GM12878 (cell line): Measurements from ENCODE around the gene ZNF625. TPM values are rescaled to one million over a fixed set of nuclear protein-coding genes. Genes with fewer than 3 reads are reported as not detected.

Experiments used
- ATAC-seq: fragments of 200-7000 bp; cut with Tn5 transposase; 3 replicates; pipeline ENCODE4 v1.9.1; 2020; ENCODE audit warnings: mild to moderate bottlenecking, moderate library complexity
- BruUV-seq: library from RNA; stranded (reverse); fragments of 400-500 nt; replicated peaks from 2 replicates; lab custom pipeline; 2021; lab: Mats Ljungman, UMichigan
- CTCF ChIA-PET: fragments of 300-600 bp; sonication (Branson Sonifier 250); formaldehyde crosslinking; extraction: SDS; loops from one replicate; lab custom pipeline; 2021; ENCODE audit warnings: inconsistent platforms; lab: Yijun Ruan, JAX
- POLR2A ChIA-PET: fragments of 350-600 bp; formaldehyde crosslinking; extraction: SDS; loops from one replicate; lab custom pipeline; 2021; ENCODE audit warnings: inconsistent platforms; lab: Charles Lee
- RAD21 ChIA-PET: fragments of 300-600 bp; sonication (Branson Sonifier 250); formaldehyde crosslinking; loops from one replicate; lab custom pipeline; 2023; ENCODE audit warnings: antibody characterized with exemption; ENCODE audit not compliant: unreplicated experiment; lab: Charles Lee
- SMC1A ChIA-PET: fragments of 300-600 bp; sonication (Branson Sonifier 250); formaldehyde crosslinking; loops from one replicate; lab custom pipeline; 2023; ENCODE audit not compliant: unreplicated experiment, uncharacterized antibody; lab: Charles Lee
- DNase-seq: peaks from one replicate; pipeline ENCODE4 v3.0.0-alpha.2; 2011; ENCODE audit warnings: low read depth, low spot score
- FAIRE-seq: peaks from 3 replicates; lab custom pipeline; 2011; peaks lifted over from hg19 to GRCh38; lab: Jason Lieb, UNC
- H2AFZ ChIP-seq: 2 replicates; pipeline ENCODE4 v1.6.0; 2011; ENCODE audit warnings: low read depth, low read length, control low read depth; ENCODE audit not compliant: control insufficient read depth
- H3K27ac ChIP-seq: 2 replicates; pipeline ENCODE4 v1.5.1; 2011; ENCODE audit warnings: control low read depth; ENCODE audit not compliant: control insufficient read depth, insufficient read depth
- H3K27me3 ChIP-seq, 2 experiments: replicated peaks in 1 of 2; 2 replicates each; pipeline versions ENCODE4 v1.6.0 to v1.6.1; 2011; ENCODE audit warnings: low read length in 1 of 2; ENCODE audit not compliant: control insufficient read depth in 2 of 2, insufficient read depth in 2 of 2
- H3K36me3 ChIP-seq, 2 experiments: 2 replicates each; pipeline ENCODE4 v1.5.1; 2011; ENCODE audit warnings: low read length in 1 of 2; ENCODE audit not compliant: control insufficient read depth in 2 of 2, insufficient read depth in 2 of 2
- H3K4me1 ChIP-seq: 2 replicates; pipeline ENCODE4 v1.6.1; 2011; ENCODE audit warnings: mild to moderate bottlenecking, low read length, moderate library complexity, mixed read lengths; ENCODE audit not compliant: control insufficient read depth, insufficient read depth
- H3K4me2 ChIP-seq: 2 replicates; pipeline ENCODE4 v1.6.0; 2011; ENCODE audit warnings: control low read depth; ENCODE audit not compliant: control insufficient read depth, insufficient read depth
- H3K4me3 ChIP-seq: fragments of 200-600 bp; sonication (generic); 2 replicates; pipeline ENCODE4 v1.5.1; 2016
- H3K79me2 ChIP-seq: 2 replicates; pipeline ENCODE4 v1.6.0; 2011; ENCODE audit warnings: low read length; ENCODE audit not compliant: control insufficient read depth, insufficient read depth
- H3K9ac ChIP-seq: 2 replicates; pipeline ENCODE4 v1.8.0; 2011; ENCODE audit warnings: low read length, control low read depth, mixed read lengths; ENCODE audit not compliant: control insufficient read depth, insufficient read depth
- H3K9me3 ChIP-seq: replicated peaks from 3 replicates; pipeline ENCODE4 v1.5.1; 2011; ENCODE audit warnings: mild to moderate bottlenecking, low read length; ENCODE audit not compliant: control insufficient read depth, insufficient read depth
- H4K20me1 ChIP-seq: 2 replicates; pipeline ENCODE4 v1.6.0; 2011; ENCODE audit not compliant: control insufficient read depth, insufficient read depth
- HSF1 ChIP-seq: fragments of 150-350 bp; IDR thresholded peaks from 2 replicates; pipeline ENCODE4 v1.6.1; 2014; ENCODE audit warnings: mild to moderate bottlenecking, low read depth, low read length
- POLR2AphosphoS5 ChIP-seq: IDR thresholded peaks from 2 replicates; pipeline ENCODE4 v1.6.1; 2011; ENCODE audit warnings: mild to moderate bottlenecking, low read length, inconsistent platforms
- PRDM15 ChIP-seq: fragments of 450-650 bp; formaldehyde crosslinking; IDR thresholded peaks from 2 replicates; pipeline ENCODE4 v1.4.0; 2020; ENCODE audit warnings: mild to moderate bottlenecking, moderate library complexity
- RFX5 ChIP-seq: IDR thresholded peaks from 2 replicates; pipeline ENCODE4 v1.6.1; 2011; ENCODE audit warnings: low read depth, low read length, improper control_type of control experiment
- TAF1 ChIP-seq: IDR thresholded peaks from 2 replicates; pipeline ENCODE4 v1.6.1; 2011; ENCODE audit warnings: mild to moderate bottlenecking, low read depth, low read length, borderline replicate concordance
- TARDBP ChIP-seq: IDR thresholded peaks from 2 replicates; pipeline ENCODE4 v1.6.1; 2016; ENCODE audit warnings: borderline replicate concordance
- whole genome bisulfite sequencing: methylation state at CpG from one replicate; pipeline ENCODE4 v1.1.6; 2016; ENCODE audit warnings: low lambda C conversion rate; ENCODE audit not compliant: insufficient replicate concordance, insufficient coverage; ENCODE audit errors: missing lambda C conversion rate; 5-methylcytosine and 5-hydroxymethylcytosine counted together
- in situ Hi-C: fragments of 300-500 bp; cut with MboI; formaldehyde crosslinking; loops from 9 replicates; pipeline ENCODE4 v1.14.3; 2018; ENCODE audit warnings: mixed read lengths
- intact Hi-C: fragments of 100-400 bp; cut with micrococcal nuclease; formaldehyde crosslinking; loops from one replicate; pipeline ENCODE4 v1.14.2; 2022; ENCODE audit not compliant: unreplicated experiment
- polyA plus RNA-seq, 11 experiments: library from polyadenylated mRNA; depleted of rRNA in 4 of 11; unstranded in 6 of 11; stranded (reverse) in 5 of 11; fragments of >200 nt; fragmentation: Nextera tagmentation in 4 of 11; fragmentation: Illumina TruSeq in 1 of 11; extraction: Ambion mirVana in 4 of 11; extraction: Trizol in 1 of 11; gene quantifications; 1 replicate in 1 of 11; 2 replicates in 10 of 11; pipeline versions ENCODE4 v1.2.1 to v1.2.3, GENCODE V29; 2011 to 2016; ENCODE audit warnings: inconsistent platforms in 2 of 11, missing spikeins in 2 of 11, low read depth in 1 of 11
- total RNA-seq, 4 experiments: library from RNA; depleted of rRNA in 3 of 4; stranded (reverse); fragments of >200 nt in 3 of 4; fragmentation: Illumina TruSeq in 1 of 4; extraction: Trizol in 1 of 4; gene quantifications; 2 replicates each; pipeline versions ENCODE4 v1.2.1 to v1.2.3, GENCODE V29; 2013 to 2021

ZNF625 gene
- total and polyA plus RNA-seq, 10 of the 15 experiments (the other 5 are each of a cell fraction or from before 2014, with no cell fraction given) = 0.52 to 5.0 (median 1.3) TPM

GRCh38 chr19:12111943-12112637 is 44.4 kb downstream of the ZNF625 start:
- Histone ChIP-seq H3K36me3 (no peaks in the 10 kb centered on the region), H3K27ac (no peak overlapping the region), H3K9me3 (peaks cover 11% of the 10 kb centered on the region; the same call in 2 of the 3 replicates), H4K20me1 (no peaks in the 10 kb centered on the region), H2AFZ (no peak overlapping the region), H3K79me2 (no peaks in the 10 kb centered on the region), H3K27me3 (no peaks in the 10 kb centered on the region), H3K4me1 (no peaks in the 10 kb centered on the region), H3K4me2 (no peak overlapping the region), H3K9ac (no peak overlapping the region), H3K4me3 (no peak overlapping the region)
- SMC1A ChIA-PET = no interaction called here
- RAD21 ChIA-PET = no interaction called here
- CTCF ChIA-PET = no interaction called here
- DNase-seq = no peak
- intact Hi-C loops = no loop called here
- ATAC-seq = no peak
- TF ChIP-seq PRDM15 (CRISPR knock-in tag) (no peak), HSF1 (no peak), POLR2AphosphoS5 (no peak), TARDBP (no peak), RFX5 (no peak), TAF1 (no peak)
- no TSS peak for BruUV-seq
- in situ Hi-C loops = no loop called here
- POLR2A ChIA-PET = no interaction called here
- no peak for FAIRE-seq
- 93% methylated on average over 8 of the region's 8 CpGs for WGBS
